SK-N-SH (cell line): ENCODE data around the gene SEC24D.

Experiments used
- CHD2 ChIP-seq: fragments of 150-350 bp; IDR thresholded peaks from 2 replicates; pipeline ENCODE4 v1.6.1; 2018; ENCODE audit warnings: low read length; ENCODE audit not compliant: partially characterized antibody
- CTCF ChIP-seq: fragments of 200-600 bp; sonication (generic); IDR thresholded peaks from 2 replicates; pipeline ENCODE4 v1.6.1; 2017; ENCODE audit warnings: antibody characterized with exemption, mild to moderate bottlenecking, moderate library complexity
- EP300 ChIP-seq, 2 experiments: IDR thresholded peaks; 2 replicates each; pipeline versions ENCODE4 v1.4.0 to v1.6.1; 2012; ENCODE audit warnings: borderline replicate concordance in 1 of 2, low read depth in 1 of 2, low read length in 1 of 2
- EZH2phosphoT487 ChIP-seq: fragments of 200-600 bp; sonication (generic); IDR thresholded peaks from 2 replicates; pipeline ENCODE4 v1.6.1; 2017; ENCODE audit warnings: low read depth, mixed run types, mild to moderate bottlenecking, antibody characterized with exemption, moderate library complexity, borderline replicate concordance
- MXI1 ChIP-seq: IDR thresholded peaks from 2 replicates; pipeline ENCODE4 v1.6.1; 2012; ENCODE audit warnings: mild to moderate bottlenecking, low read depth, low read length, improper control_type of control experiment
- NFIC ChIP-seq: IDR thresholded peaks from 2 replicates; pipeline ENCODE4 v1.4.0; 2012; ENCODE audit warnings: borderline replicate concordance
- POLR2AphosphoS5 ChIP-seq: IDR thresholded peaks from 2 replicates; pipeline ENCODE4 v1.6.1; 2012; ENCODE audit warnings: low read depth, low read length
- RAD21 ChIP-seq: IDR thresholded peaks from 2 replicates; pipeline ENCODE4 v1.6.1; 2012; ENCODE audit warnings: mild to moderate bottlenecking, low read length
- REST ChIP-seq: IDR thresholded peaks from 2 replicates; pipeline ENCODE4 v1.6.1; 2012; ENCODE audit warnings: mild to moderate bottlenecking, low read depth, low read length, moderate library complexity
- SIN3A ChIP-seq: IDR thresholded peaks from 2 replicates; pipeline ENCODE4 v1.6.1; 2012; ENCODE audit warnings: low read depth, mild to moderate bottlenecking, low read length, moderate library complexity, borderline replicate concordance
- TAF1 ChIP-seq: IDR thresholded peaks from 2 replicates; pipeline ENCODE4 v1.6.1; 2012; ENCODE audit warnings: low read depth, mild to moderate bottlenecking, low read length, moderate library complexity, borderline replicate concordance
- USF1 ChIP-seq: IDR thresholded peaks from 2 replicates; pipeline ENCODE4 v1.4.0; 2012; ENCODE audit warnings: low read depth, borderline replicate concordance

GRCh38 chr4:118776157-118776954 lies 59.6 kb downstream of the SEC24D start:
- TF ChIP-seq CTCF (no peak), MXI1 (no peak), NFIC (no peak), REST (no peak), POLR2AphosphoS5 (no peak), USF1 (no peak), EZH2phosphoT487 (no peak), SIN3A (no peak), EP300 (IDR thresholded peaks at IDR 0.05; ENCODE audit: borderline replicate concordance in 1 of 2, low read depth in 1 of 2, low read length in 1 of 2) (no peak), RAD21 (no peak), TAF1 (no peak), CHD2 (no peak)
